SU-DHL-6 (cell line): Measurements from ENCODE around the gene NUMA1.

Source experiments
- H2AFZ ChIP-seq: fragments of 200-600 bp; sonication (generic); 2 replicates; pipeline ENCODE4 v1.6.1; 2014; ENCODE audit warnings: low read depth, mild to moderate bottlenecking, moderate library complexity, mixed read lengths, antibody characterized with exemption, low read length; ENCODE audit not compliant: severe bottlenecking
- H3F3A ChIP-seq: fragments of 200-600 bp; shearing (Covaris generic); 2 replicates; pipeline ENCODE4 v1.6.0; 2016; ENCODE audit warnings: antibody characterized with exemption, mild to moderate bottlenecking; ENCODE audit not compliant: insufficient read depth
- H3K27ac ChIP-seq: fragments of 200-600 bp; sonication (generic); 2 replicates; pipeline ENCODE4 v1.5.1; 2016; ENCODE audit warnings: low read depth, mild to moderate bottlenecking, low read length, moderate library complexity, mixed read lengths
- H3K27me3 ChIP-seq: fragments of 200-600 bp; sonication (generic), shearing (Covaris generic); 2 replicates; pipeline ENCODE4 v1.6.0; 2014; ENCODE audit warnings: mild to moderate bottlenecking, low read length
- H3K36me3 ChIP-seq: fragments of 200-600 bp; sonication (generic); 2 replicates; pipeline ENCODE4 v1.6.1; 2014; ENCODE audit warnings: mild to moderate bottlenecking, low read length, mixed read lengths
- H3K4me2 ChIP-seq: fragments of 300-600, 200-600 bp; shearing (Covaris generic), sonication (generic); 2 replicates; pipeline ENCODE4 v1.6.0; 2014; ENCODE audit warnings: low read length, low read depth, mild to moderate bottlenecking; ENCODE audit not compliant: poor library complexity, severe bottlenecking
- H3K4me3 ChIP-seq: fragments of 200-600 bp; sonication (generic); 2 replicates; pipeline ENCODE4 v1.5.1; 2014; ENCODE audit warnings: antibody characterized with exemption, low read length, mild to moderate bottlenecking, mixed read lengths; ENCODE audit not compliant: insufficient read depth, poor library complexity, severe bottlenecking
- H3K79me2 ChIP-seq: fragments of 200-600 bp; sonication (generic); 2 replicates; pipeline ENCODE4 v1.6.1; 2014; ENCODE audit warnings: mild to moderate bottlenecking, low read length, moderate library complexity; ENCODE audit not compliant: insufficient read depth
- H3K9ac ChIP-seq: fragments of 200-600 bp; sonication (generic); 2 replicates; pipeline ENCODE4 v1.7.0; 2014; ENCODE audit warnings: mild to moderate bottlenecking, low read length
- H3K9me2 ChIP-seq: fragments of 200-600 bp; sonication (generic); replicated peaks from 2 replicates; pipeline ENCODE4 v1.6.1; 2014; ENCODE audit warnings: low read length; ENCODE audit not compliant: insufficient read depth
- H3K9me3 ChIP-seq: fragments of 200-600 bp; sonication (generic); 2 replicates; pipeline ENCODE4 v1.6.1; 2014; ENCODE audit warnings: low read length, mixed read lengths; ENCODE audit not compliant: insufficient read depth
- H4K20me1 ChIP-seq: fragments of 200-600 bp; sonication (generic); 2 replicates; pipeline ENCODE4 v1.6.1; 2014; ENCODE audit warnings: low read depth, mild to moderate bottlenecking, antibody characterized with exemption, low read length, moderate library complexity, mixed read lengths
- EZH2phosphoT487 ChIP-seq: fragments of 200-600 bp; sonication (generic), shearing (Covaris generic); conservative IDR thresholded peaks from 2 replicates; pipeline ENCODE4 v1.6.1; 2018; ENCODE audit warnings: mild to moderate bottlenecking, antibody characterized with exemption, low read length, moderate library complexity, mixed read lengths
- TF ChIP-seq, protein P1 (sequence below): fragments of 200-600 bp; sonication (generic); IDR thresholded peaks from one replicate; pipeline ENCODE4 v1.5.1; 2017; ENCODE audit warnings: antibody characterized with exemption, mild to moderate bottlenecking, low read length, moderate library complexity; ENCODE audit not compliant: insufficient read depth, poor library complexity, severe bottlenecking

NUMA1 gene

DNA sequence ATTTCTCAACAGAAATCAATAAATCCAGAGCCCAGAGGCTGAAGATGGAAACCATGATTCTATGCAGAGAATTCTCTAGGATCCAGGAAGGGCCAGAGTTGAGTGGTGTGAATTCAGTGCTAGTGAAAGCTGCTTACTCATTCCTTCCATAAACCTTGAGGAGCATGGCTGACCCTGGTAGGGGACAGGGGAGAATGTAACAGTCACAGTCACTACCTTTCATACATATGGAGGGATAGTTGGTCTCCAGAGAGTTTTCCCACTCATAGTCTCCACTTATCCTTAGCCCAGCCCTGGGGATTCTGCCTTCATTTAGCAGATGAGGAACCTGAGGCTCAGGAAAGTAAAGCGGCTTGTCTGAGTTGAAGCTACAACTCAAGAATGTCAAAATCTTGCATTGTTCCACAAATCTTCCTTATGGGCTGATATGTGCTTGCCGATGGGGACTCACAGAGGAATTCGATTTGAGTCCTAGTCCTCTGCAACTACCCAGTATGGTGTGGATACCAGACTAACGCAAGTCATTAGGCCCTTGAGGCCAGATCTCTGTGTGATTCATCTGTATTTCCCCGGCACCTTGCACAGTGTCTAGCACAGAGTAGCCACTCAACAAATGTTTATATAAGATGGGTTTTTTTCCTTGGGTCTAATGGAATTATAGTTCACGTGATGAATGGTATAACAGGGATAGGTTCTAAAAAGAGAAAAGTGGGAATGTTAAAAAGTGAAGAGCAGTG, 35.8 kb upstream of the NUMA1 start:
- Histone ChIP-seq H4K20me1 (no peaks in the 10 kb centered on the region), H2AFZ (no peak overlapping the region), H3K27me3 (no peaks in the 10 kb centered on the region), H3K9ac (no peak overlapping the region), H3K4me2 (no peak overlapping the region), H3K9me3 (no peaks in the 10 kb centered on the region), H3K9me2 (no peaks in the 10 kb centered on the region), H3F3A (no peaks in the 10 kb centered on the region; the same call in 1 of the 2 replicates), H3K27ac (no peak overlapping the region), H3K79me2 (no peaks in the 10 kb centered on the region; the same call in 1 of the 2 replicates), H3K36me3 (no peaks in the 10 kb centered on the region), H3K4me3 (no peak overlapping the region)
- TF ChIP-seq, protein P1, sequence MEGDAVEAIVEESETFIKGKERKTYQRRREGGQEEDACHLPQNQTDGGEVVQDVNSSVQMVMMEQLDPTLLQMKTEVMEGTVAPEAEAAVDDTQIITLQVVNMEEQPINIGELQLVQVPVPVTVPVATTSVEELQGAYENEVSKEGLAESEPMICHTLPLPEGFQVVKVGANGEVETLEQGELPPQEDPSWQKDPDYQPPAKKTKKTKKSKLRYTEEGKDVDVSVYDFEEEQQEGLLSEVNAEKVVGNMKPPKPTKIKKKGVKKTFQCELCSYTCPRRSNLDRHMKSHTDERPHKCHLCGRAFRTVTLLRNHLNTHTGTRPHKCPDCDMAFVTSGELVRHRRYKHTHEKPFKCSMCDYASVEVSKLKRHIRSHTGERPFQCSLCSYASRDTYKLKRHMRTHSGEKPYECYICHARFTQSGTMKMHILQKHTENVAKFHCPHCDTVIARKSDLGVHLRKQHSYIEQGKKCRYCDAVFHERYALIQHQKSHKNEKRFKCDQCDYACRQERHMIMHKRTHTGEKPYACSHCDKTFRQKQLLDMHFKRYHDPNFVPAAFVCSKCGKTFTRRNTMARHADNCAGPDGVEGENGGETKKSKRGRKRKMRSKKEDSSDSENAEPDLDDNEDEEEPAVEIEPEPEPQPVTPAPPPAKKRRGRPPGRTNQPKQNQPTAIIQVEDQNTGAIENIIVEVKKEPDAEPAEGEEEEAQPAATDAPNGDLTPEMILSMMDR = no peak
- no peak for TF ChIP-seq EZH2phosphoT487

DNA sequence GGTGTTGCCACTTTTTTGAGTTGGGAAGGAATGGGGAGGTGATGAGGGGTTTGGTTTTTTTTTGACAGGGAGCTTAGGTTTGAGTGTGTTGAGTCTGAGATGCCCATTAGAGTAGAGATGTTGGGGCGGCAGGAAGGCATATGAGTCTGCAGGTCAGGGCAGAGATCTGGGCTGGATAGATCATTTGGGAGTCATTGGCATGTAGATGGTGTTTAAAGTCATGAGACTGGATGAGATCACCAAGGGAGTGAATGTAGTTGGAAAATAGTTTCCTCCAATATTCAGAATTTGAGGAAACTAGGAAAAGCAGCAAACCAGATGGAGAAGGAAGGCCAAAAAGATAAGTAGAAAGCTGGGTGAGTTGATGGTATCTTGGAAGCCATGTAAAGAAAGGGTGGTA, 34.2 kb upstream of the NUMA1 start:
- no peak overlapping the region for H2AFZ ChIP-seq
- no peaks in the 10 kb centered on the region for H3K9me2 ChIP-seq
- no peak overlapping the region for H3K4me2 ChIP-seq
- H3K9ac ChIP-seq = no peak overlapping the region
- no peaks in the 10 kb centered on the region for H4K20me1 ChIP-seq
- H3K79me2 ChIP-seq = no peaks in the 10 kb centered on the region; the same call in 1 of the 2 replicates
- no peak overlapping the region for H3K27ac ChIP-seq
- TF ChIP-seq, protein P1 = no peak
- no peak for TF ChIP-seq EZH2phosphoT487
- no peaks in the 10 kb centered on the region for H3K36me3 ChIP-seq
- H3K4me3 ChIP-seq = no peak overlapping the region
- no peaks in the 10 kb centered on the region for H3K27me3 ChIP-seq
- H3K9me3 ChIP-seq = no peaks in the 10 kb centered on the region
- H3F3A ChIP-seq = no peaks in the 10 kb centered on the region; the same call in 1 of the 2 replicates

DNA sequence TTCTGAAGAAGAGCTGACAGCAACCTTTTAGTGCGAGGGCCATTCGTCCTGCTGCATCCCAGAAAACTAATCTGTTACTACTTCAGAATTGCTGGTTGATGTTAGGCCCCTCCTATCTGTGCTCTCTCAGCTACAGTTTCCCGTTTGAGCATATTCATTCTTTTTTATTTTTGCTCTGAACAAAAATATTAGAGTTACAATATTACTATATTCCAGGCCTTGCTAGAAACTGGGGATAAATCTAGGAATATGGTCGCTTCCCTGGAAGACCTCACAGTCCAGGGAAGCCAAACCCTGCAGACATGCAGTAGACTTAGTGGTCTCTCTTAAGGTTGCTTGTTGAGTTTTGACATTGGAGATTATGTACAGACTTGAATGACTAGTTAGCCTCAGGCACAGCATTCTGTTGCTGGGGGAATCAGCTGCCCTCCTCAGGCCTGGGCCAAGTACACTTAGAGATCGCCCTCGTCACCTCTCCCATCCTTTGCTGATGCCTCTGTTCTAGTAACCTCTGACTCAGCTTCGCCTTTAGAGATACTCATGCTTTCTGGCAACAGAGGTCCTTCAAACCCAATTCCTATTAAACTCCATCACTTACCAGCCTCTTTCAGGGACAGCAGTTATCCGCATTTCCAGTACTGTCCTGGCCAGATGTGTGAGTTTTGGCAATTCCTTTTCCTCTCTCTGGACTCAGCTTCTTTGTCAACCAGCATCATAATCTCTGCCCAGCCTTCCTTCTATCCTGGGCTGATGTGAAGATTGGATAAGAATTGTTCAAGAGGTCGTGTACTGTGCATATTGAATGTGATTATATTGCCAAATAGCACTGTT, 32.9 kb upstream of the NUMA1 start:
- peak overlapping the region; percentile 74 for H3K4me2 ChIP-seq
- no peak for TF ChIP-seq EZH2phosphoT487
- TF ChIP-seq, protein P1 = no peak
- H3K79me2 ChIP-seq = no peaks in the 10 kb centered on the region; the same call in 1 of the 2 replicates
- H4K20me1 ChIP-seq = no peaks in the 10 kb centered on the region
- no peaks in the 10 kb centered on the region for H3K9me3 ChIP-seq
- peak overlapping the region; percentile 60 for H2AFZ ChIP-seq
- peak overlapping the region; percentile 80 for H3K9ac ChIP-seq
- H3K9me2 ChIP-seq = no peaks in the 10 kb centered on the region
- H3K27me3 ChIP-seq = no peaks in the 10 kb centered on the region
- no peaks in the 10 kb centered on the region; the same call in 1 of the 2 replicates for H3F3A ChIP-seq
- peak overlapping the region; percentile 85 for H3K27ac ChIP-seq
- peak overlapping the region; percentile 75 for H3K4me3 ChIP-seq
- no peaks in the 10 kb centered on the region for H3K36me3 ChIP-seq
